Uterus (tissue), 4 donors: ENCODE data around the gene SPATA7. TPM values are rescaled to one million over a fixed set of nuclear protein-coding genes. Genes with fewer than 3 reads are reported as not detected.

ENCODE experiments used
- DNase-seq, 2 donors: peaks; one replicate each; pipeline ENCODE4 v3.0.0-alpha.2; 2019 to 2020
- H3K27ac ChIP-seq, 2 donors: fragments of 200-600 bp; sonication (generic); 1 replicate in 1 of 2; 2 replicates in 1 of 2; pipeline ENCODE4 v1.5.1; 2016 to 2018
- H3K27me3 ChIP-seq, 2 donors: fragments of 200-600 bp; sonication (generic); one replicate each; pipeline ENCODE4 v1.5.1; 2018 to 2019; ENCODE audit warnings: control low read depth in 1 of 2
- H3K36me3 ChIP-seq, 2 donors: fragments of 200-600 bp; sonication (generic); one replicate each; pipeline ENCODE4 v1.5.1; 2019; ENCODE audit warnings: control low read depth in 1 of 2
- H3K4me1 ChIP-seq, 2 donors: fragments of 200-600 bp; sonication (generic); one replicate each; pipeline ENCODE4 v1.5.1; 2018 to 2019; ENCODE audit warnings: control low read depth in 1 of 2
- H3K4me3 ChIP-seq, 2 donors: fragments of 200-600 bp; sonication (generic); 1 replicate in 1 of 2; 2 replicates in 1 of 2; pipeline ENCODE4 v1.5.1; 2018 to 2019; ENCODE audit warnings: mild to moderate bottlenecking in 1 of 2
- H3K9me3 ChIP-seq, 2 donors: fragments of 200-600 bp; sonication (generic); one replicate each; pipeline ENCODE4 v1.5.1; 2019; ENCODE audit warnings: control low read depth in 1 of 2
- CTCF ChIP-seq, 4 experiments: fragments of 200-600 bp in 2 of 4; fragments of 450-650 bp in 2 of 4; sonication (generic) in 2 of 4; IDR thresholded peaks; one replicate each; pipeline ENCODE4 v1.5.1; 2016 to 2019; ENCODE audit warnings: antibody characterized with exemption in 4 of 4, mild to moderate bottlenecking in 2 of 4, moderate library complexity in 1 of 4
- POLR2A ChIP-seq, 2 donors: fragments of 450-650 bp; IDR thresholded peaks; one replicate each; pipeline ENCODE4 v1.6.1; 2016; ENCODE audit warnings: antibody characterized with exemption in 2 of 2, mild to moderate bottlenecking in 1 of 2, moderate library complexity in 1 of 2
- intact Hi-C: fragments of 100-400 bp; cut with DNase I; formaldehyde crosslinking; loops from one replicate; pipeline ENCODE4 v1.15.1; 2023; ENCODE audit warnings: low total_unique reads
- total RNA-seq, 4 donors: library from RNA; depleted of rRNA in 3 of 4; stranded (reverse); fragments of >200 nt in 3 of 4; gene quantifications; one replicate each; pipeline versions ENCODE4 v1.1.0 to v1.2.4, GENCODE V29; 2014 to 2023
- donor health status: DM: yes; HTN: yes; CAD: no.

Gene SPATA7
- 10 to 100 TPM; 21.3 to 61.8 (median 41.6) TPM for total RNA-seq

- TF ChIP-seq POLR2A (IDR thresholded peaks at IDR 0.05) (peak; percentile 72 to 78), CTCF (IDR thresholded peaks at IDR 0.05) (no peak)
- H3K9me3 ChIP-seq = no peaks in the 10 kb centered on the region
- H3K36me3 ChIP-seq = no peaks in the 10 kb centered on the region
- peak; percentile 91 to 92 for DNase-seq
- intact Hi-C loops = no loop called here
- H3K27me3 ChIP-seq = no peaks in the 10 kb centered on the region
- H3K27ac ChIP-seq = peak within 1 kb of the TSS; percentile 85 to 89
- peak within 1 kb of the TSS; percentile 84 to 97 for H3K4me3 ChIP-seq
- H3K4me1 ChIP-seq = no peaks in the 10 kb centered on the region
Observed at GRCh38 chr14:88385212-88386101, at the start of gene SPATA7. TSS of gene SPATA7 (plus strand) at chr14:88385657. CDS start at chr14:88385819, 162 bp downstream.

GRCh38 chr14:88340357-88340756, 45.1 kb upstream of the SPATA7 start:
- Histone ChIP-seq H3K4me1 (no peaks in the 10 kb centered on the region), H3K4me3 (no peak overlapping the region), H3K36me3 (no peaks in the 10 kb centered on the region), H3K9me3 (no peaks in the 10 kb centered on the region), H3K27me3 (no peaks in the 10 kb centered on the region), H3K27ac (no peak overlapping the region)
- TF ChIP-seq CTCF (IDR thresholded peaks at IDR 0.05) (no peak), POLR2A (IDR thresholded peaks at IDR 0.05) (no peak)
- intact Hi-C loops = no loop called here
- no peak for DNase-seq

- Histone ChIP-seq H3K36me3 (no peaks in the 10 kb centered on the region), H3K4me3 (no peak overlapping the region), H3K27me3 (no peaks in the 10 kb centered on the region), H3K4me1 (no peaks in the 10 kb centered on the region), H3K9me3 (no peaks in the 10 kb centered on the region), H3K27ac (no peak overlapping the region)
- no peak for TF ChIP-seq POLR2A (IDR thresholded peaks at IDR 0.05)
- TF ChIP-seq CTCF (IDR thresholded peaks at IDR 0.05) = no peak
- no peak for DNase-seq
- intact Hi-C loops = no loop called here
Observed at GRCh38 chr14:88342980-88343379, 42.5 kb upstream of the SPATA7 start.

- Histone ChIP-seq H3K9me3 (no peaks in the 10 kb centered on the region), H3K27me3 (no peaks in the 10 kb centered on the region), H3K27ac (no peak overlapping the region), H3K36me3 (no peaks in the 10 kb centered on the region), H3K4me3 (no peak overlapping the region), H3K4me1 (no peaks in the 10 kb centered on the region)
- intact Hi-C loops = no loop called here
- no peak for TF ChIP-seq CTCF (IDR thresholded peaks at IDR 0.05)
- no peak for TF ChIP-seq POLR2A (IDR thresholded peaks at IDR 0.05)
- no peak for DNase-seq
Observed at GRCh38 chr14:88346048-88346639, 39.3 kb upstream of the SPATA7 start.

- no peak overlapping the region for H3K4me3 ChIP-seq
- no peaks in the 10 kb centered on the region for H3K9me3 ChIP-seq
- H3K27ac ChIP-seq = no peak overlapping the region
- TF ChIP-seq CTCF (IDR thresholded peaks at IDR 0.05) (no peak), POLR2A (IDR thresholded peaks at IDR 0.05) (no peak)
- H3K4me1 ChIP-seq = no peaks in the 10 kb centered on the region
- H3K27me3 ChIP-seq = no peaks in the 10 kb centered on the region
- intact Hi-C loops = no loop called here
- no peak for DNase-seq
- no peaks in the 10 kb centered on the region for H3K36me3 ChIP-seq
Observed at GRCh38 chr14:88348546-88348945, 36.9 kb upstream of the SPATA7 start.
